Activated gamma-delta T cell treated with Interleukin-2 at 50 U/mL for 16 hours (primary cell): ENCODE measurements around the gene ZBTB11.
"Not testable (repeated sequence)": the region's sequence is repeated elsewhere in the genome, so short reads cannot be mapped to it uniquely, and the experiment has no call there.

Experiments
- DNase-seq: peaks from one replicate; pipeline ENCODE4 v3.0.0-alpha.2; 2020

ZBTB11 gene

DNA sequence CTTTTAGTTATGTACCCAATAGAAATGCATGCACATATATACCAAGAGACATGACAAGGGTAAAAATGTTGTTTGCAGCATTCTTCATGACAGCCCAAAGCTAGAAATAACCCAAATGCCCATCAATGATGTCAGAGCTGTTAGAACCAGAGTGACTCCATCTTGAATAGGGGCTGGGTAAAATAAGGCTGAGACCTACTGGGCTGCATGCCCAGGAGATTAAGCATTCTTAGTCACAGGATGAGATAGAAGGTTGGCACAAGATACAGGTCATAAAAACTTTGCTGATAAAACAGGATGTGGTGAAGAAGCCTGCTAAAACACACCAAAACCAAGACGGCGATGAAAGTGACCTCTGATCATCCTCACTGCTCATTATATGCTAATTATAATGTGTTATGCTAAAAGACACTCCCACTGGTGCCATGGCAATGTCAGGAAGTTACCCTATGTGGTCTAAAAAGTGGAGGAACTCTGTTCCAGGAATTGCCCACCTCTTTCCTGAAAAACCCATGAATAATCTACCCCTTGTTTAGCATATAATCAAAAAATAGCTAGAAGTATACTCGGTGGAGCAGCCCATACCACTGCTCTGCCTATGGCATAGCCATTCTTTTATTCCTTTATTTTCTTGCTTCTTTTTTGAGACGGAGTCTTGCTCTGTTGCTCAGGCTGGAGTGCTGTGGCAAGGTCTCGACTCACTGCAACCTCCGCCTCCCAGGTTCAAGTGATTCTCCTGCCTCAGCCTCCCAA, 32.9 kb downstream of the ZBTB11 start:
- DNase-seq, result peak; percentile 33

DNA sequence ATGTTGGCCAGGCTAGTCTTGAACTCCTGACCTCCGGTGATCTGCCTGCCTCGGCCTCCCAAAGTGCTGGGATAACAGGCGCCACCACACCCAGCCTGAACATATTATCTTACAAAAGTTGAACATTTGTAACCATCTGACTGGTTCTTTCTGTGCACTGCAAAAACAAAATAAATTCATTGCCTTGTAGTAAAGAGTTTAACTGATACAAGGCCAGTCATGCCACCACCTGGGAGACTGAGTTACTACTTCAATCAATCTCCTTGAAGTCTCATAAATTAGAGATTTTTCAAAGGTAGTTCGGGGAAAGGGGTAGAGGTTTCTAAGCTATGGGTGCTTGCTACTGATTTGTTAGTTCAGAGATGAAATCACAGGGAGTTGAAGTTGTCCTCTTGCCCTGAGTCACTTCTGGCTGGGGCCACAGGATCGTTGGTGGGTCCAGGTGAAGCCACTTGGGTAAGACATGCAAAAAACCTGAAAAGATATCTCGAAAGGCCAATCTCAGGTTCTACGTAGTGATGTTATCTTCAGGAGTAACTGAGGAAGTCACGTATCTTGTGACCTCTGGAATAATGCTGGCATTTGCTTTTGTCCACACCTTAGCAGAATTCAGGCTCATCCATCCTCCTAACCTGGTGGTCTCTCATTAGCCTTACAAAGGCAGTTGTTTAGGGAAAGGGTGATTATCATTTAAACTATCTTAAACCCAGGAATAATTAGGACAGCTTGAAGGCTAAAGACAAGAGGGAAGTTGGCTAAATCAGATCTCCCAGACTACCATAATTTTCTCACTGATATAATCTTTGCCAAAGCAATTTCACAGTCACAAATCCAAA, 33.7 kb downstream of the ZBTB11 start:
- DNase-seq, result no peak

DNA sequence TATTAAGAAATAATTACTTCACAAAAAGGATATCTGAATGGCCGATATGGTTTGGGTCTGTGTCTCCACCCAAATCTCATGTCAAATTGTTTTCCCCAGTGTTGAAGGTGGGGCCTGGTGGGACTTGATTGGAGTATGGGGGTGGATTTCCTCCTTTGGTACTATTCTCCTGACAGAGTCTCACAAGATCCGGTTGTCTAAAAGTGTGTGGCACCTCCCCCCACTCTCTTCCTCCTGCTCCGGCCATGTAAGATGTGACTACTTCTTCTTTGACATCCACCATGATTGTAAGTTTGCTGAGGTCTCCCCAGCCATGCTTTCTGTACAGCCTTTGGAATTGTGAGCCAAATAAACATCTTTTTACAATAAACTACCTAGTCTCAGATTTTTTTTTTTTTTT, 34.5 kb downstream of the ZBTB11 start:
- DNase-seq, result no peak

DNA sequence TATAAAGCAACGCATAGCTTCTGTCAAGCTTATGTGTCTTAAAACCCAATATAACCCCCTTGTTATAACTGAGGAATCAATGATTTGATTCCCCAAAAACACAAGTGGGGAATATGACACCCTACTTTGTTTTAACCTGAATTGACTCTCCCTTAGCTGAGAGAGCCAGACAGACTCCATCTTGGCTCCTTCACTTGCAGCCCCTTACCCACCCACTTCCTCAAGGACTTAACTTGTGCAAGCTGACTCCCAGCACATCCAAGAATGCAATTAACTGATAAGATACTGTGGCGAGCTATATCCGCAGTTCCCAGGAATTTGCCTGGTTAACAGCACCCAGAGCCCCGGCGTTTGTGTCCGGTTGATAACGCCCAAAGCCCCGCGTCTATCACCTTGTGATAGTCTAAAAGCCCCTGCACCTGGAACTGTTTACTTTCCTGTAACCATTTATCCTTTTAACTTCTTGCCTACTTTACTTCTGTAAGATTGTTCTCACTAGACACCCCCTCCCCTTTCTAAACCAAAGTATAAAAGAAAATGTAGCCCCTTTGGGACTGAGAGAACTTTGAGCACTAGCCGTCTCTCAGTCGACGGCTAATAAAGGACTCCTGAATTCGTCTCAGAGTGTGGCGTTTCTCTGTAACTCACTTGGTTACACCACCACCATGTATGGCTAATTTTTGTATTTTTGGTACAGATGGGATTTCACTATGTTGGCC, 35.4 kb downstream of the ZBTB11 start:
- not testable (repeated sequence) for DNase-seq

DNA sequence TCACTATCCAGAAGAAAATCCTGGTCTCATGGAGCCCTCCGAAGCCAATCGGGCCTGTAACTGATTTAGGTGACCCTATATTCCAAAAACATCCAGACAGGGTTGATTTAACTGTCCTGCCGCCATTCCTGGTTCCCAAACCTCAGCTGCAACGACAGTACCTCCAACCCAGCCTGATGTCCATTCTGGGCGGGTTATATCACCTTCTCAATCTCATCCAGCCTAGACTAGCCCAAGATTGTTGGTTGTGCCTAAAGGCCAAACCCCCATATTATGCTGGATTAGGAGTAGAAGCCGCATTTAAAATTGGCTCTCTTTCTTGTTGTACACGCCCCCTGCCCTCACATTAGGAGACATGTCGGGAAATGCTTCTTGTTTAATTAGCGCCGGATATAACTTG, 36.7 kb downstream of the ZBTB11 start:
- no peak for DNase-seq

DNA sequence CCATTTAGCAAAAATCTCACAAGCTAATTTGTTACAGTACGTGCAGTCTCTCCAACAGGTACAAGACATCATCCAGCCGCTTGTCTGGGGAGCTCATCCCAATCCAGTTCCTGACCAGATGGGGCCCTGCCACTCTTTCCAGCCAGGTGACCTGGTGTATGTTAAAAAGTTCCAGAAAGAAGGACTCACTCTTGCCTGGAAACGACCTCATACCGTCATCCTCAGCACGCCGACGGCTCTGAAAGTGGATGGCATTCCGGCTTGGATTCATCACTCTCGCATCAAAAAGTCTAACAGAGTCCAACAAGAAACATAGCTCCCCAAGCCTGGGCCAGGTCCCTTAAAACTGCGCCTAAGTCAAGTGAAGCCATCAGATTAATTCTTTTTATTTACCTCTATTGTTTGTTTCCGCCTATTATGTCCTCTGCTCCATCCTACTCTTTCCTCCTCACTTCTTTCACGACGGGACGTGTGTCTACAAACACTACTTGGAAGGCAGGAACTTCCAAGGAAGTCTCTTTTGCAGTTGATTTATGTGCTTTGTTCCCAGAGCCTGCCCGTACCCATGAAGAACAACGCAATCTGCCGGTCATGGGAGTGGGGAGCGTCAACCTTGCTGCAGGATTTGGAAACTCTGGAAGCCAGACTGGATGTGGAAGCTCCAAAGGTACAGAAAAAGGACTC, 37.5 kb downstream of the ZBTB11 start:
- DNase-seq, result no peak

DNA sequence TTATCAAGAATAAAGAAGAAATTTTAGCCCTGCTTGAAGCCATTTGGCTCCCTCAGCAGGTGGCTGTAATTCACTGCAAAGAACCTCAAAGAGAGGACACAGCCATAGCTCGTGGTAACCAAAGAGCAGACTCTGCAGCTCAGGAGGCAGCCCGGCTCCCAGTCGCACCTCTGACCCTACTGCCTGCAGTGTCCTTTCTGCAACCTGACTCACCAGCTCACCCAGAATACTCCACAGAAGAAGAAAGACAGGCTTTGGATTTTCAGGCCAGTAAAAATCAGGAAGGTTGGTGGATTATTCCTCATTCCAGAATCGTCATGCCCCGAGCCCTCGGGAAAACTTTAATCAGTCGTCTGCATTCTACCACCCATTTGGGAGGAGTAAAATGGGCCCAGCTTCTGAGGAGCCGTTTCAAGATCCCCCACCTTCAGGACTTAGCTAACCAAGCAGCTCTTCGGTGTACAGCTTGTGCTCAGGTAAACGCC, 38.6 kb downstream of the ZBTB11 start:
- DNase-seq, result no peak

DNA sequence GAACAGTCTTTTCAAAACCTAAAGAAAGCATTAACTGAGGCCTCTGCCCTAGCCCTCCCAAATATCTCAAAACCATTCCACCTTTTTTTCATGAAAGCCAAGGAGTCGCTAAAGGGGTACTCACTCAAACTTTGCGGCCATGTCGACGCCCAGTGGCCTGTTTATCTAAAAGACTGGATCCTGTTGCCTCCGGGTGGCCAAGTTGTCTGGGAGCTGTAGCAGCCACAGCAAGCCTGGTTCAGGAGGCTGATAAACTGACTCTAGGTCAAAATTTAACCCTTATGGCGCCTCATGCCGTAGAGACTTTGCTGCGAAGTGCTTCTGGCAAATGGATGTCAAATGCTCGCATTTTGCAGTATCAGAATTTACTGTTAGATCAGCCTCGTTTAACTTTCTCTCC, 39.5 kb downstream of the ZBTB11 start:
- no peak for DNase-seq

DNA sequence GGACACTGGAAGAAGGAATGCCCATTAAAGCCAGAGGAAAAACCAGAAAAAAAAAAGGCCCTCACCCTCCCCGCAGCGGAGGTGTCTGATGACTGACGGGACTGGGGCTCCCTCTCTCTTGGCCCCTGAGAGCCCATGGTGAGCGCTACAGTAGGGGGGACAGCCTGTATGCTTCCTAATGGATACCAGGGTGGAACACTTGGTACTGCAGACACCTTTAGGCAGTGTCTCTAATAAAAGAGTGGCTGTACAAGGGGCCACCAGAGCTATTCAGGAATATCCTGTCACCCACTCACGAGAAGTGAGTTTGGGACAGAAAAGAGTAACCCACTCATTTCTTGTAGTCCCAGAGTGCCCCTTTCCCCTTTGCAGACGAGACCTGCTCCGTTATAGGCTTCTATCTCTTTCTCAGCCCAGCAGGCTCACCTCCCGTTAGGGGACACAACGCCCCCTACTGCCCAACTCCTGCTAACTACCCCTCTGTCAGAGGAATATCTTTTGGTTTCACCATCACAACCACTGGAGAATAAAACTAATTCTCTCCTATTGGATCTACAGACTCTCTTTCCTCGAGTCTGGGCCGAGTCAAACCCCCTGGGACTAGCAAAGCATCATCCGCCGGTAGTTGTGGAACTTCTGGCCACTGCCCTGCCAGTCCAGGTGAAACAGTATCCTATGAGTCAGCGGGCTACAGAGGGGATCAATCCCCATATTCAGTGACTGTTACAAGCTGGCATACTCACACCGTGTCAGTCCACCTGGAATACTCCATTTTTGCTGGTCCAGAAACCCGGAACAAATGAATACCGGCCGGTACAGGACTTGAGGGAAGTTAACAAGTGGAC, 40.8 kb downstream of the ZBTB11 start:
- DNase-seq, result peak; percentile 67

DNA sequence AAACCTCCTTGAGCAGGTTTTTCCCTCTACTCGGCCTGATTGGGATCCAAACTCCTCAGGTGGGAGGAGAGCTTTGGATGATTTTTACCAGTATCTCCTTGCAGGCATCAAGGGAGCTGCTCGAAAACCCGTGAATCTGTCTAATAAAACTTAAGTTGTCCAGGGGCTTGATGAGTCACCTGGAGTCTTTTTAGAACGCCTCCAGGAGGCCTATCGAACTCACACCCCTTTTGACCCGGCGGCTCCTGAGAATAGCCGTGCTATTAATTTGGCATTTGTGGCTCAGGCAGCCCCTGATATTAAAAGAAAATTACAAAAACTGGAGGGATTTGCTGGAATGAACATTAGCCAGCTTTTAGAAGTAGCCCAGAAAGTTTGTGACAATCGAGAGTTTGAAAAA, 41.6 kb downstream of the ZBTB11 start:
- DNase-seq, result no peak

DNA sequence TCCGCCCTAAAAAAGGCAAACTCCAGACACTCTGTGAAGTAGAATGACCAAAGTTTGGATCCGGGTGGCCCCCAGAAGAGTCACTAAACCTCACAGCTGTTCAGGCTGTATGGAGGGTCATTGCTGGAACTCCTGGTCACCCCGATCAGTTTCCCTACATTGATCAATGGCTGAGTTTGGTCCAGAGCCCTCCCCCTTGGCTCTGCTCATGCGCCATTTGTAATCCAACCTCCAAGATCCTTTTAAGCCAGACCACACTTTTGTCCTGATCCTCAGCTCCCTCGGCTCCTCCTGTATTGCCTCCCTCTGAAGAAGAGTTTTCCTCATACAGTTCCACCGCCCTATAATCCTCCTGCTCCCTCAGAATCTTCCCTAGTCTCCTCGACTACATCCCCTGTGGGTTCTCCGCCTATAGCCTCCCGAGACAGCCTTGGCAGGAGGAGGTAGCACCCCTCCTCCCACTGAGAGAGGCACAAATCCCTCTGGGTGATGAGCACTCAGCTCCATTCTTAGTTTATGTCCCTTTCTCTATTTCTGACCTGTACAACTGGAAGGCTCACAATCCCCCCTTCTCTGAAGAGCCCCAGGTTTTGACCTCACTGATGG, 42.2 kb downstream of the ZBTB11 start:
- no peak for DNase-seq

DNA sequence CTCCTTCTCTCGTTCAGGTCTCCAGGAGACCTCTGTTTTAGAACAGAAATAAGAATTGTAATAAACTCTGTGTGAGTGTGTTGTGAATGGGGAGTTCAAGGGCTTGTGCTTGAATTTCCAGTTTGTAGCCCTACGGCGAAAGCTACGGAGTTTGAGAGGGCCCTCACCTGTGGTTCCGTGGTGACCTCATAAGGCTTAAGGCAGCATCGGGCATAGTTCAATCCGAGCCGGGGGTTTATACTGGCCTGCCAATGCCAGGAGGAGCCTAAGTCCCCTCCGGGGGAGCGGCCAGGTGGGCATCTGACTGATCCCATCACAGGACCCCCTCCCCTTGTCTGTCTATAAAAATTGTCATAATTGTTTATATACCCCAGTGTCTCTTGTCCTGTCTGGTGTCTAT, 43.7 kb downstream of the ZBTB11 start:
- no peak for DNase-seq

DNA sequence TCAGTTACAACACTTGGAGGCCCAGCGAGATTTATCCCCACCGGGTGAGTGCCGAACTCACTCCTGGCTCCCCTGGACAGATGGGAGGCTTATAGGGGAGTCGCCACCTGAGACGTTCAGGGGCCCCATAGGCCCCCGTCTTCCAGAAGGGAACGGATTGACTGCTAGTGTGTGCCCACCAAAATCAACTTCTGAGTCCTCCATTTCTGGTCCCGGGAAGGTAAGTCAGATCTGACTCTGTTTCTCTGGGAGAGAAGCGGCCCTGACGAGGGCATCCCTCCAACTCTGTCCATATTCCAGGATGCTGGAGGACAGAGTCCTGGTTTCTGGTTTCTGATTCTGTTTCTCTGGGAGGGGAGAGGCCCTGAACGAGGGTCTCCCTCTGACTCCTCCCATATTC, 44.3 kb downstream of the ZBTB11 start:
- no peak for DNase-seq

DNA sequence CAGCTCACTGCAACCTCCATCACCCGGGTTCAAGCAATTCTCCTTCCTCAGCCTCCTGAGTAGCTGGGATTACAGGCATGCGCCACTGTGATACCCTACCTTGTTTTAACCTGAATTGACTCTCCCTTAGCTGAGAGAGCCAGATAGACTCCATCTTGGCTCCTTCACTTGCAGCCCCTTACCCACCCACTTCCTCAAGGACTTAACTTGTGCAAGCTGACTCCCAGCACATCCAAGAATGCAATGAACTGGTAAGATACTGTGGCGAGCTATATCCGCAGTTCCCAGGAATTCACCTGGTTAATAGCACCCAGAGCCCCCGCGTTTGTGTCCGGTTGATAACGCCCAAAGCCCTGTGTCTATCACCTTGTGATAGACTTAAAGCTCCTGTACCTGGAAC, 45.0 kb downstream of the ZBTB11 start:
- not testable (repeated sequence) for DNase-seq

DNA sequence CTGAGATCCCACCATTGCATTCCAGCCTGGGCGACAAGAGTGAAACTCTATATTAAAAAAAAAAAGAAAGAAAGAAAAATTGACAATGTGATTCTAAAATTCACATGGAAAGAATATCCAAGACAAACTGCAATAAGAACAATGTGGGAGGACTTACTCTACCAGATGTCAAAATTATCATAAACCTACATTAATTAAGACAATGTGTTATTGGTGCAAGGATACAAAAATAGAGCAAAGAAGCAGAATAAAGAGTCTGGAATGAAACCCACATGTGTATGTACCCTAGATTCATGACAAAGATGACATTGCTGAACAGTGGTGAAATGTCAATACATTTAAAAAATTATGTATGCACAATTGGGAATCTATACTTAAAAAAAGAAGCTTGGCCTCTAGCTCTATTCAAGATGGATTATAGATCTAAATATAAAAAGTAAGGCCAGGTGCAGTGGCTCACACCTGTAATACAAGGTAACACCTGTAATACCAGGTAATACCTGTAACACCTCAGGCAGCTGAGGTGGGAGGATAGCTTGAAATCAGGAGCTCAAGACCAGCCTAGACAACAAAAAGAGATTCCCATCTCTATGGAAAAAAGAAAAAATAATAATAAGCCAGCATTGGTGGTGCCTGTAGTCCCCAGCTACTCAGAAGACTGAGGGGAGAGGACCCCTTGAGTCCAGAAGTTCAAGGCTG, 45.7 kb downstream of the ZBTB11 start:
- no peak for DNase-seq

DNA sequence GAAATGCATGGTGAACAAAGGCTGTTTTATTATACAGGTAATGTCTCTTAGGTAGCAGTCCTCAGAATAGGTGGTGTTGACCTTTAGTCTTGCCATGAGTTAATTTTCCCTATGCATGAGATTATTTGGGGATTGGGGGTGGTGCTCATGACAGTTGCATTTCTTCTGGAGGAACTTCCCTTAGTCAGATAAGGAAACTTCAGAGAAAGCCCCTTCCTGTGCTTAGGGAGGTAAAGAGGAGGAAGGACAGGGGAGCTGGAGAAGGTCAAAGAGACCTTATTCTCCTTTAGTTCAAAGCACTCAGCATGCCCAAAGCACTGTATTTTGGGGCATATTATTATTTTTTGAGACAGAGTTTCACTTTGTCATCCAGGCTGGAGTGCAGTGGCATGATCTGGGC, 47.7 kb downstream of the ZBTB11 start:
- no peak for DNase-seq

DNA sequence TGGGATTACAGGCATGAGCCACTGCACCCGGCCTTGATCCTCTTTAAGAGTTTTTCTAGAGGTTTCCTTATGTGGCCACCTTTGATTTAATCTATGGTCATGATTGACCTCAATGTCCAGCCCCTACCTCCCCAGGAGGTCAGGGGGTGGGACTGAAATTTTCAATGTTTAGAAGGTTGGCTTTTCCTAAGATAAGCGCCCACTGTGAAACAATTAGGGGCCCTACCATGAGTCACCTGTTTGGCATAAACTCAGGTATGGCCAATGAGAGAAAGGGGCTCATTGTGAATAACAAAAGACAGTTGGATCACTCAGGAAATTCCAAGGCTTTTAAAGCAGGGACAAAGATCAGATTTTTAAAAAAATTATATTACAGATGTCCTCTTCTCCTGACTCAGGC, 51.1 kb downstream of the ZBTB11 start:
- DNase-seq, result no peak

DNA sequence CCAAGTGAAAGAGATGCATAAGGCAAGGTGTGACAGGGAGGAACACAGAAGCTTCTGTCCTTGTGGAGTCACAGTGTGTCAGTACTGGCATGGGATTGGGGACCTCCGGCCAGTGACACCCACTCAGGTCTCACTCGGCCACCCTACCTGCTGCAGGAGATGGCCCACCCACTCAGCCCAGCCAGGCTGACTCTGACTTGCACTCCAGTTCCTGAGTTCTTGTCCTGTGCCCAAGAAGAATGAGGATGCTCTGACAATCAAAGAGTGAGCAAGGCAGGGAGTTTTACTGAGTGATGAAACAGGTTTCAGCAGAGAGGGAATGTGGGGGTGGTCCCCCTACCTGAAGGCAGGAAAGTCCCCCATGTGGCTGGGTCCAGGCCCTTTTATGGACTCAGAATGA, 52.1 kb downstream of the ZBTB11 start:
- DNase-seq, result no peak

DNA sequence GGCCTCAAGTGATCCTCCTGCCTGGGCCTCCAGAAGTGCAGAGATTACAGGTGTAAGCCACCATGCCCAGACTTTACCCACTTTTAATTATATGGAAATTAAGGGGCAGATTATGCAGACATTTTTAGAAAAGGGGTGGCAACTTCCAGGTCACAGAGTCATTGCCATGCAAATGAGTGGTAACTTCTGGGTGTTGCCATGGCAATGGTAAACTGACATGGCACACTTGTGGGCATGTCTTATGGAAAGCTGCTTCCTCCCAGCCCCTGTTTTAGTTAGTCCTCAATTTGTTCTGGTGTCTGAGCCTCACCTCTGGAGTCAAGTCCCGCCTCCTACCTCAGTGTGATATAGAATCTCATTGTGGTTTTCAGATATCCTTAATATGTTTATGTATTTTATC, 53.3 kb downstream of the ZBTB11 start:
- no peak for DNase-seq

DNA sequence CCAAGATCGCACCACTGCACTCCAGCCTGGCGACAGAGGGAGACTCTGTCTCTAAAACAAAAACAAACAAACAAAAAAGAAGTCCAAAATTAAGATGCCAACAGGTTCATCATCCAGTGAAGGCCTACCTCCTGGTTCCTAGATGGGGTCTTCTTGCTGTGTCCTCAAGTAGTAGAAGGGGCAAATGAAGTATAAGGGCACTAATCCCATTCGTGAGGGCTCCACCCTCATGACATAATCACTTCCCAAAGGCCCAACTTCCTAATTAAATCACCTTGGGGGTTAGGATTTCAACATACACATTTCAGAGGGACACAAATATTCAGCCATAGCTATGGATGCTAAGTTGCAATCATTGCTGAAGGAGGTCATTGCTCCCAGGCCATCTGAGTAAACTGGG, 57.2 kb downstream of the ZBTB11 start:
- no peak for DNase-seq

DNA sequence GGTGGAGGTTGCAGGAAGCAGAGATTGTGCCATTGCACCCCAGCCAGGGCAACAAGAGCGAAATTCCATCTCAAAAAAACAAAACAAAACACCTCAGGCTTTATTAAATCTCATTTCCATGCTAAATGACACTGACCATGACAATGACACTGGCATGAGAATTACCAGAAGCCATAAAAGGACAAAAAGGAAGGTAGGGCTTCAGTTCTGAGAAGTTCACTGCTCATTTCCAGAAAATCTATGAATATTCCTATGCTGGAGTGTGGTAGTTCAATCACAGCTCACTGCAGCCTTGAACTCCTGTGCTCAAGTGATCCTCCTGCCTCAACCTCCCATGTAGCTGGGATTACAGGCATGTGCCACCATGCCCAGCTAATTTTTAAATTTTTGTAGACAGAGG, 58.2 kb downstream of the ZBTB11 start:
- DNase-seq, result no peak
